Vagina (tissue), 2 donors: ENCODE data around the gene SIK3.

Source experiments
- CTCF ChIP-seq, 3 experiments: fragments of 450-650 bp in 2 of 3; fragments of 200-600 bp in 1 of 3; sonication (generic) in 1 of 3; IDR thresholded peaks; one replicate each; pipeline ENCODE4 v1.5.1; 2017 to 2019; ENCODE audit warnings: antibody characterized with exemption in 3 of 3, mild to moderate bottlenecking in 2 of 3, moderate library complexity in 2 of 3
- POLR2A ChIP-seq, 2 donors: fragments of 450-650 bp; IDR thresholded peaks; one replicate each; pipeline ENCODE4 v1.6.1; 2017; ENCODE audit warnings: antibody characterized with exemption in 2 of 2, mild to moderate bottlenecking in 2 of 2, moderate library complexity in 2 of 2

DNA sequence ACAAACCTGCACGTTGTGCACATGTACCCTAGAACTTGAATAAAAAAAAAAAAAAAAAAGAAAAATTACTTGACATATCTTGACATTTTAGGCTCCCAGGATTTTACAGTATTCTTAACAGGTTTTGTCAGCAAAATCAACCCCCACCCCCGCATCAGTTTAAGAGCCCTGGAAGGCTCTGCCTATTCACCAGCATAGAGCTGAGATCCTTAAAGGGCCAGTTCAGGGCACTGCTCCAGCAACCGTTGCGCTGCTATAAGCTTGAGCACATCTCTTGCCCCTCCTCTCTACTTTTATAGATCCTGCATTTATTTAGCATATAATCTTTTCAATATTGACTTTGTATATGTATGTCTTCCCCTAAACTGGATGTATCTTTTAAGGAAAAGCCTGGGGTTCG lies 45.2 kb upstream of the SIK3 start:
- TF ChIP-seq POLR2A (IDR thresholded peaks at IDR 0.05) (no peak), CTCF (IDR thresholded peaks at IDR 0.05) (no peak)
